Brain microvascular endothelial cell (primary cell): ENCODE measurements around the gene MPND.

Experiments
- DNase-seq: peaks from one replicate; pipeline ENCODE4 v3.0.0-alpha.2; 2020
- H3K27ac ChIP-seq: fragments of 250-450 bp; sonication (Bioruptor Pico); 2 replicates; pipeline ENCODE4 v1.5.1; 2020; ENCODE audit warnings: mild to moderate bottlenecking, moderate library complexity
- H3K27me3 ChIP-seq: fragments of 250-450 bp; sonication (Bioruptor Pico); replicated peaks from 2 replicates; pipeline ENCODE4 v1.5.1; 2020; ENCODE audit warnings: mild to moderate bottlenecking
- H3K36me3 ChIP-seq: fragments of 250-450 bp; sonication (Bioruptor Pico); replicated peaks from 2 replicates; pipeline ENCODE4 v1.5.1; 2020; ENCODE audit warnings: mild to moderate bottlenecking
- H3K4me3 ChIP-seq: 2 replicates; pipeline ENCODE4 v1.5.1; 2011; ENCODE audit warnings: low read depth, mild to moderate bottlenecking, control low read depth, low read length, moderate library complexity
- CTCF ChIP-seq: IDR thresholded peaks from 2 replicates; pipeline ENCODE4 v1.5.1; 2011; ENCODE audit warnings: low read depth, mild to moderate bottlenecking, moderate library complexity, low read length, control low read depth, inconsistent platforms; ENCODE audit errors: missing control alignments
- in situ Hi-C: cut with HindIII; loops from 2 replicates; pipeline ENCODE4 v1.10.0; 2017; ENCODE audit warnings: low sequenced_read_pairs, low pct_ligation_motif_present

The MPND gene

GRCh38 chr19:4376991-4377781 is 33.8 kb downstream of the MPND start:
- H3K27ac ChIP-seq: no peak overlapping the region
- no peak for TF ChIP-seq CTCF
- no peaks in the 10 kb centered on the region for H3K27me3 ChIP-seq
- no peak overlapping the region for H3K4me3 ChIP-seq
- DNase-seq: no peak
- in situ Hi-C loops: no loop called here
- H3K36me3 ChIP-seq: peaks cover 4% of the 10 kb centered on the region

GRCh38 chr19:4378886-4379285 is 35.5 kb downstream of the MPND start:
- no peak for TF ChIP-seq CTCF
- in situ Hi-C loops: no loop called here
- H3K27ac ChIP-seq: no peak overlapping the region
- DNase-seq: no peak
- no peaks in the 10 kb centered on the region for H3K27me3 ChIP-seq
- peaks cover 8% of the 10 kb centered on the region for H3K36me3 ChIP-seq
- H3K4me3 ChIP-seq: no peak overlapping the region

- Histone ChIP-seq H3K36me3 (peaks cover 14% of the 10 kb centered on the region), H3K27ac (no peak overlapping the region), H3K27me3 (no peaks in the 10 kb centered on the region), H3K4me3 (no peak overlapping the region)
- DNase-seq: no peak
- in situ Hi-C loops: no loop called here
- TF ChIP-seq CTCF: no peak
Observed at GRCh38 chr19:4379383-4380253, 36.3 kb downstream of the MPND start.

- H3K27ac ChIP-seq: no peak overlapping the region
- no peaks in the 10 kb centered on the region for H3K27me3 ChIP-seq
- in situ Hi-C loops: no loop called here
- DNase-seq: no peak
- TF ChIP-seq CTCF: no peak
- no peak overlapping the region for H3K4me3 ChIP-seq
- H3K36me3 ChIP-seq: peaks cover 15% of the 10 kb centered on the region
Observed at GRCh38 chr19:4380254-4380727, 36.9 kb downstream of the MPND start.

GRCh38 chr19:4385291-4386040 is 42.1 kb downstream of the MPND start:
- Histone ChIP-seq H3K4me3 (no peak overlapping the region), H3K36me3 (peaks cover 16% of the 10 kb centered on the region), H3K27ac (no peak overlapping the region), H3K27me3 (no peaks in the 10 kb centered on the region)
- no peak for DNase-seq
- TF ChIP-seq CTCF: no peak
- in situ Hi-C loops: no loop called here
